ENCODE data around the gene ADAM23.
A peak's percentile ranks its signal among the peaks of the same experiment; 100 is the strongest.

Gene ADAM23

DNA sequence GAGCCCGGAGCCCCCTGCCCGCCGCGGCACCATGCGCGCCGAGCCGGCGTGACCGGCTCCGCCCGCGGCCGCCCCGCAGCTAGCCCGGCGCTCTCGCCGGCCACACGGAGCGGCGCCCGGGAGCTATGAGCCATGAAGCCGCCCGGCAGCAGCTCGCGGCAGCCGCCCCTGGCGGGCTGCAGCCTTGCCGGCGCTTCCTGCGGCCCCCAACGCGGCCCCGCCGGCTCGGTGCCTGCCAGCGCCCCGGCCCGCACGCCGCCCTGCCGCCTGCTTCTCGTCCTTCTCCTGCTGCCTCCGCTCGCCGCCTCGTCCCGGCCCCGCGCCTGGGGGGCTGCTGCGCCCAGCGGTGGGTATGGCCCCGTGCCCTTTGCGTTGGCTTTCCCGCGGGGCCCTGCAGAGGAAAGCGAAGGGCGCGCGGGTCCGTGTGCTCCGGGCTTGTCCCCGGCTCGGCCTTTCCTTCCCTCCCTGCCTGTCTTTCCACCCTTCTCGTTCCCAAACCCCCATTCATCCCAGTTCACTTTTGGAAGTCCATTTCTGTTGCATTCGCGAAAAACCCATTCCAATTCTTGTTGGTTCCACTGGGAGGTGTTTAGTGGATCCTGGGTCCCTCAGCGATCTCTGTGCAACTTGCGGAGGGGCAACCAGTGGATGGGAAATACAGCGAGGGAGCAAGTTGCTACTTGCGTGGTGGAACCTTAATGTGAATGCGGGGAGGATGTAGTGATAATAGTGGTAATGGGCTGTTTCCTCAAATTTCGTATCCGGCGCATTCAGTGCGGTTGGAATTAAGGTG lies 599 bp downstream of the ADAM23 start:
- peak; percentile 2 for DNase-seq

GRCh38 chr2:206445948-206446347 lies 2.6 kb downstream of the ADAM23 start:
- DNase-seq = no peak

DNA sequence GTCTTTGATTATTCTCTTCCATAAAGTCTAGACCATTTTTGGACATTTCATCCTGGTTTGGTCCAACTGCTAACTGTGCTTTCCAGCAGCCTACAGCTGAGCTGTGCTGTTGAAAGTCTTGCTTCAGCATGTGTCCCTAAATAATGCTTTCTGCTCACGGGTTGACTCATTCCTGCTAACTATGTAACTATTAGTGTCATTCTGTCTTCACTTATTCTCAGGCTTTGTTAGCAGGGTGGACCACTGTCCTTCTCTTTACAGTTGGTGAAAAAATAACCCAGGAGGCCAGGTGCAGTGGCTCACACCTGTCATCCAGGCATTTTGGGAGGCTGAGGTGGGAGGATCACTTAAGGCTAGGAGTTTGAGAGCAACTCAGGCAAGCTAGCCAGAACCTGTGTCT lies 8.9 kb downstream of the ADAM23 start:
- DNase-seq = no peak

DNA sequence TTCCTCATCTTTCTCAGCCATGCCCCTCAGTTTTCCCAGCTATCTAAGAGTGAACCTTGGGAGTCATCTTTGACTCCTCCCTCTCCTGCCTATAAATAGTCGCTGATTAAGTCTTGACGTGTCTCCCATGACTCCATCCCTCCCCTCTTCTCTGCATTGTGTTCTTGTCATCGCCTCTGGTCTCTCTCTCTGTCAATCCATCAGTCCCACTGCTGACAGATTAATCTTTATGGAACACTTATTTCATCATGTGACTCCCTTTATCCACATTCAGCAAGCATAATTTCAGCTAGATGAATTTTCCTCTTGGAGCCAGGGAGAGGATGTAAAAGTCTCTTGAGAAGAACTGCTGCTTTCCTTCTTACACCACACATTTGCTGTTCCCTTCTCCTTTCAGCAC lies 9.4 kb downstream of the ADAM23 start:
- DNase-seq = no peak

DNA sequence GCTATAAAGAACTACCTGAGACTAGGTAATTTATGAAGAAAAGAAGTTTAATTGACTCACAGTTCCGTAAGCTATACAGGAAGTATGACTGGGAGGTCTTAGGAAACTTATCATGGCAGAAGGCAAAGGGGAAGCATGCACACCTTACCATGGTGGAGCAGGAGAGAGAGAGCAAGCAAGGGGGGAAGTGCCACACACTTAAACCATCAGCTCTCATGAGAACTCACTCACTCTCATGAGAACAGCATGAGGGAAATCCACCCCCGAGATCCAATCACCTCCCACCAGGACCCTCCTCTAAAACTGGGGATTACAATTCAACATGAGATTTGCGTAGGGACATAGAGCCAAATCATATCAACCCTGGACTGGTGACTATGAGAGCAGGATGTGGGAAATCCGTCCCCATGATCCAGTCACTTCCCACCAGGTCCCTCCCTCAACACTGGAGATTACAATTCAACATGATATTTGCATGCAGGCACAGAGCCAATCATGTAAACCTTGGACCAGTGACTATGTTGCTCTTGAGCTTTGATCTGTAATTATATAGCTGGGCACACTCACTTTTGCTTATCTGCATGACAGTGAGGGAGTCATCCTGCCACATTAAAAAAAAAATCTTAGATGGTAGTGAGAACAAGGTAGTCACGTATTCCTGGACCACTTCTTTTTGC lies 12.9 kb downstream of the ADAM23 start:
- no peak for DNase-seq

GRCh38 chr2:206457188-206457634 lies 13.9 kb downstream of the ADAM23 start:
- DNase-seq = peak; percentile 3

DNA sequence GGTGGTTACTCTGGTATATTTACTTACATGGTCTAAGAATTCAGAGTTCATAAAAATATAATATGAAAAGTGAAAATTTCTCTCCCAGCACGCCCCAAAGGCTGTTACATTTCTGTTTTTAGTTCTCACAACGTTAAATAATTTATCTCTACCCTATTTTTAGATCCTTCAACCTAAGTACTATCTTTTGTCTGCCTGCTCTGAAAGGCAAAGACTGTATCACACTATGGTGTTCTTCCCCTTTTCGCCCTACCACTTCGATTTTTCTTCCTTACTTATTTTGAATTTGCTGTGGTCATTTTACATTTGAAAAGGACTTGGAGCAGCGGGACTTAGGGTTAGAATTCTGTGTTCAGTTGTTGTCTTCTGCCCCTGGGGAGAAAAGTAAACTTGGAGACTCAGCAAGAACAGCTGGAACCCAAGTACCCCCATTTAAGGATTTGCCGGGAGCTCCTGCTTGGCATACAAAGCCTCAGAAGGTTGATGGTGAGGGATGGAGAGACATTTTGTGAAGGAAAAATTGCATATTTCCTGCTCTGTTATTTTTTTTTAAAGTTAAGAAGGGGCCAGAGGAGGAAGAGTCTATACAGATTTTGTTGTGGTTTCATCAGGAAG lies 19.0 kb downstream of the ADAM23 start:
- DNase-seq = no peak

DNA sequence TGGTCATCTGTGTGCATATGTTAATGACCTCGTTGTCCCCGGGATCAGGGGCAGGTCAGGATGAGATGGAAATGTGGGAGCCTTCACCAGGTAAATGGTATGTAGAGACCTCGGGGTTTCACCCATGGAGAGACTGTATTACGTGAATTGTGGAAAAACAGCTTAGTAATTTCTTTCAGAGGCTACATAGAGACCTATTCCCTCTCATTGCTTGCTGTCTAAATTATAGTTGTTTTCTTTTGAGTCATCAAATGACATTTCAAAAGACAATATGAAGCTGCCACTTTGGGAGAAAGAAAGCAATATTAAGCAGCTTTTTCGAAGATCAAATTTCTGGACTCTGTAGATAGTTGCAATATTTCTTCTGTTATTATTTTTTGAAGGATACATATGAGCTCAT lies 20.4 kb downstream of the ADAM23 start:
- no peak for DNase-seq

GRCh38 chr2:206464597-206464996 lies 21.3 kb downstream of the ADAM23 start:
- no peak for DNase-seq

GRCh38 chr2:206471524-206472062 lies 28.3 kb downstream of the ADAM23 start:
- DNase-seq = no peak

DNA sequence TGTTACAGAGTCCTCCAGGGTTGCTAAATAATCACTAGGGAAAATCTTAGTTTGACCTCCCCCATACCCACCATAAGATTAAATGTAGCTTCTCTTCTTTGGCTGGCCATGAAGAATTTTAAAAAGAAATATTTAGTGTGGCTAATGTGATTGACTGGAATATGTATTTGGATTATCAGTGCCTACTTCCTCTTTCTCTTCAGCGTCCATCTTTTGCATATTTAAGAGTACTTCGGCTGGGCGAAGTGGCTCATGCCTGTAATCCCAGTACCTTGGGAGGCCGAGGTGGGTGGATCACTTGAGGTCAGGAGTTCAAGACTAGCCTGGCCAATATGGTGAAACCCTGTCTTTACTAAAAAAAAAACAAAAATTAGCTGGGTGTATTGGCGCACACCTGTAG lies 28.8 kb downstream of the ADAM23 start:
- DNase-seq = no peak

- DNase-seq = no peak
Observed at GRCh38 chr2:206474099-206474498, 30.8 kb downstream of the ADAM23 start.

DNA sequence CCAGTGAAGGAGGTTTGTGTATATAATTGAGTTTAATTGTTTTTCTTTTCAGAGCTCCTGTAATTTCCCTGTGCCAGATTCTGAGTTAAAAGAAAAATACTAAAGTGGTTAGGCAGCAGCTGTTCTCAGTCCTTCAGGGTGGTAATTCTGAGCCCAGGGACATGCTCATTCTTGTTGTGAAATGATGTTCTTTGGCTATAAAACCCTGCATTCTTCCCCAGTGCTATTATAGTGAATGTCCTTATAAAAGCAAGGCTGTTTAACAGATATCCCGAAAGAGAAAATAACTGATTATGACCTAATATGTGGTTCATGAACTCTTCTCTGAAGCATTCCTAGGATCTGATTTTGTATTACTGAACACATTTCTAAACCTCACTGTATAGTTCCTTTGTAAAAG lies 34.0 kb downstream of the ADAM23 start:
- no peak for DNase-seq

DNA sequence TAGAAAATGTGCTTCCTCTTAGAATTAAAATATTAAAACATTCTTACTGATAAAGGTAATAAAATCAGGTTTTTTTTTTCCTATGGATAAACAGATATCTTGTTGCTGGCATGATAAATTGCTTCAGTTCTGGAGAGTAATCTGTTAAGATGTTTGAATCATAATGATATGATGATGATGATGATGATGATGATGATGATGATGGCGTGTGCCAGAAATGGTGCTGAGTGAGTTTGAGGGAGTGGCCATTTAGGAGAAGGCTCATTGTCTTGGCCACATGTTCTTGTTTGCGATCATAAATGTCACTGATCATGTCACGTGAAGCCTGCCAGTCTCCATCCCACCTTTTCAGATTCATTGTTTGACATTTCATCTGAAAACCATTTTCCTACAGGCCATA lies 35.0 kb downstream of the ADAM23 start:
- DNase-seq = no peak

DNA sequence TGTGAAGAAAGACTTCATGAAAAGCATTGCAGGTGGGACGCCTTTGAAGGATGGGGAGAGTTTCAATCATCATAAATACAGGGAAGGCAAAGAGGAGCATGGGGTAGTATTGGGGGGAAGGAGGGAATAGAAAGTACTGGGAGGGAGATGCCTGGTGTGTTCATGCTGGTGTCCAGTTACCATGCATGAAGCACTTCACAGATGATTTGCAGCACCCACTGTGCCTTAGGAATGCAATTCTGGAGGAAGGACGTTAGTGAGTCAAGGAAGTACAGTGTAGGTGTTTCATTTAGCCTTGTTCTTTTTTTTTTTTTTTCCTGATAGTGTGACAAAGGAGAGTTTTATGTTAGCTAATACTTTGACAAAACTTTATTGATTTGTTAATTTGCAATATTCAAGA lies 36.8 kb downstream of the ADAM23 start:
- DNase-seq = no peak

DNA sequence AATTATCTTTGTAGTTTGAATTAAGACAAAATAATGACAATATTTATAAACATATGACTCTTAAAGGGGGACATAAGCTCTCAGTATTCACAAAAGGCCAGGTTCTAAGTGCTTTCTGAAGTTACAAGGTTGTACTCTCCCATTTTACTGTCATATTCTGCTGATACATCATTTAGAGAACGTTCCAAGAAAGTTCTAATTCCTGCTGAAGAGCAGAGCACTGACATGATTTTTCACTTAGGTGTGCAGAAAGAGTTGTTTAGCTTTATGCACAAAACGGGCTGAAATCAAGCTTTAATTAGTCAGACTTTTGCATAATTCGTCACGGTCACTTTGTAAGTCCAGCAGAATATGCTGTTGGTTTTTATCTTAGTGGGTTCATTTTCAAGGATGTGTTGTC lies 37.3 kb downstream of the ADAM23 start:
- DNase-seq = no peak

DNA sequence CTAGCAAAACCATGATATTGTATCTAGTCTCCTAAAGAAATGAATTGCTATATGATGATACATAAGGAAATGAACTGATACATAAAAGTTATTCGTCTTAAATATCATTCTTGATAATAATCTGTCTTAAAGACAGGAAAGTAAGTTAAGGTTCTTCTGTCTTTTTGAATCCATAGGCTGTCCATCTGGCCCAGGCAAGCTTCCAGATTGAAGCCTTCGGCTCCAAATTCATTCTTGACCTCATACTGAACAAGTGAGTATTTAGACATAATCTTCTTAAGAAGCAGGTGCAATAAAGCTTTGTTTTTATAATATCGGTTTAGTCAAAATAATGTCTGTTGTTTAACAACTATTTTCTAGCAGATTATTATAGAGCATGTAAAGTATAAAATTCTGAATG lies 37.7 kb downstream of the ADAM23 start:
- no peak for DNase-seq

DNA sequence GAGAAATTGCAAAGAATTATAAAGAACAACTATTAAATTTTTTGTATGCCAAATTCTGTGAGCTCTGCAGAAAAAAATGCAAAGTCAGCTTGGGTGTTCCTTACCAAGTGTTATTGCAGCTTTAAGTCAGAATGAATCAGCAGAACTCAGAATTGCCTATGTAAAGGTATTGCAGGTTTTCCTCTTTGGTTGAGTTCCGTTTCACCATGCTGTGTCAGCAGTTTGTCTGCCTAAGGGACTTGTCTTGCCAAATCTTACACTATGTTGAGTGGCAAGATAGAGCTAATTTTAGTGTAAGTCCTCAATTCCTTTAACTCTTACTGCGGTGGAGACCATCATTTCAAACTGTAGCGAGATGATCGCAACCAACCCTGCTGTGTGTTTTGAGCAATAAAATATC lies 38.8 kb downstream of the ADAM23 start:
- no peak for DNase-seq

- no peak for DNase-seq
Observed at GRCh38 chr2:206482633-206483032, 39.3 kb downstream of the ADAM23 start.

- no peak for DNase-seq
Observed at GRCh38 chr2:206488053-206488452, 44.7 kb downstream of the ADAM23 start.

- DNase-seq = no peak
Observed at GRCh38 chr2:206488623-206489022, 45.3 kb downstream of the ADAM23 start.

- DNase-seq = no peak
Observed at GRCh38 chr2:206494061-206494460, 50.7 kb downstream of the ADAM23 start.

- no peak for DNase-seq
Observed at GRCh38 chr2:206502729-206503128, 59.4 kb downstream of the ADAM23 start.

- DNase-seq = no peak
Observed at GRCh38 chr2:206511283-206511682, 68.0 kb downstream of the ADAM23 start.
